Activated T-cell treated with anti-CD3 and anti-CD28 coated beads, Interleukin-2, amount 50 U/mL, for 72 hours (primary cell): ENCODE measurements around the gene TOM1L2. TPM values are rescaled to one million over a fixed set of nuclear protein-coding genes. Genes with fewer than 3 reads are reported as not detected.

Experiments used
- ATAC-seq, 2 donors: fragments of 150-1000 bp; cut with Tn5 transposase; replicated peaks in 1 of 2; 2 replicates each; pipeline ENCODE4 v1.10.0; 2021; ENCODE audit warnings: moderate library complexity in 2 of 2, mild to moderate bottlenecking in 1 of 2
- DNase-seq, 2 donors: peaks; one replicate each; pipeline ENCODE4 v3.0.0; 2021 to 2022; ENCODE audit warnings: mixed read lengths in 1 of 2
- H3K27ac Mint-ChIP-seq: one replicate; pipeline ENCODE4 v1.8.0; 2022; ENCODE audit warnings: mild to moderate bottlenecking, moderate library complexity, mixed read lengths
- H3K27me3 Mint-ChIP-seq: one replicate; pipeline ENCODE4 v1.8.0; 2022; ENCODE audit warnings: low read depth, mixed read lengths
- H3K36me3 Mint-ChIP-seq, 2 donors: one replicate each; pipeline ENCODE4 v1.8.0; 2022; ENCODE audit warnings: mixed read lengths in 2 of 2, mild to moderate bottlenecking in 1 of 2; ENCODE audit not compliant: insufficient read depth in 2 of 2
- H3K4me1 Mint-ChIP-seq: one replicate; pipeline ENCODE4 v1.8.0; 2022; ENCODE audit warnings: low read depth, mixed read lengths
- H3K4me3 Mint-ChIP-seq, 2 donors: one replicate each; pipeline ENCODE4 v1.8.0; 2022; ENCODE audit warnings: mild to moderate bottlenecking in 2 of 2, mixed read lengths in 2 of 2, moderate library complexity in 2 of 2
- H3K9me3 Mint-ChIP-seq, 2 donors: one replicate each; pipeline ENCODE4 v1.8.0; 2022; ENCODE audit warnings: mixed read lengths in 2 of 2
- total RNA-seq, 2 donors: library from RNA; stranded (reverse); gene quantifications; one replicate each; pipeline ENCODE4 v1.2.3, GENCODE V29; 2022

Gene TOM1L2
- total RNA-seq, 2 donors from 2014 or later = 23.7 to 26.9 TPM

DNA sequence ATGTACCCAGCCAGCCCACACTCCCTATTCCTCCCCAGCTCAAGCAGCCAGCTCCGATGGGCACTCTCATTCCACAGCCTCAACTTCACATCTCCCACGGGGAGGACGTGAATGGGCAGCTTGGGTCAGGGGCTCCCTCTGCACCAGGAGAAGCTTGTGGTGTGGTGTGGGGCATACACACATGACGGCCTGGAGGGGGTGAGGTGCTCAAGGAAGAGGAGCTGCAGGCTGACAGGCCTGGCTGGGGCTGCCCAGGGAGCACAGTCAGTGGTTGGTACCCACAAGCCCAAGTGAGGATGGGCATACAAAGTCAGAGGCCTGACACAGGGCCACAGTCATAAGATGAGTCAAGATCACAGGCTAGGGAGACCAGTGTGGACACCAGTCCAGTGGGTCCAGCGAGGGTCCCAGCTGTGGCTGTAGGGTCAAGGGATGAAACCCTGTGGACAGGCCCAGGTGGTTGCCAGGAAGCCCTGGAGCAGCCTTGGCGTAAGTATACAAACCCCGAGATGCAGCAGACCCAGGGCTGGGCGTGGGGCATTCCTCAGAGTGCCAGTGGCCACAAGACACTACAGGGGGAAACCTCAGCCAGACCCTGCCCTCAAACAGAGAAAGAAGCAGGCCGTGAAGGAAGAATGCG lies 4.9 kb upstream of the TOM1L2 start:
- H3K36me3 Mint-ChIP-seq = peaks cover 0 to 2% of the 10 kb centered on the region in 2 donors
- DNase-seq (no peak), ATAC-seq (no peak)
- no peaks in the 10 kb centered on the region for H3K9me3 Mint-ChIP-seq
- peaks cover 11% of the 10 kb centered on the region for H3K4me1 Mint-ChIP-seq
- no peak overlapping the region for H3K27ac Mint-ChIP-seq
- no peak overlapping the region for H3K4me3 Mint-ChIP-seq
- H3K27me3 Mint-ChIP-seq = no peaks in the 10 kb centered on the region

DNA sequence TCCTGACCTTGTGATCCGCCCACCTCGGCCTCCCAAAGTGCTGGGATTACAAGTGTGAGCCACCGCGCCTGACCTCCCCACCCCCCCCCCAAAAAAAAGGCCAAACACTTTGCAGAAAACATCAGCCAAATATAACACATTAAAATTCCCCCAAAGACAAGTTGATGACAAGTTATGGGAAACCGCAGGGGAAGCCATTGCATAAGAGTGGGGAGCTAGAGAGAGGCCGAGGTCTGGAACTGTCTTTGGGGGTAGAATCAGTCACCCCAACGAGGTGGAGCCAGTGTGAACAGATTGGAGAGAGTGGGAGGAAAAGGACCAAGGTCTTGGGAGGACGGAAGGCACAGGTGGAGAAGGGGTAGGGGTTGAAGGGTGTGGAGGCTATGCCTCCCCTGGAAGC lies 3.2 kb upstream of the TOM1L2 start:
- H3K4me3 Mint-ChIP-seq = no peak overlapping the region
- no peak for DNase-seq
- no peaks in the 10 kb centered on the region for H3K9me3 Mint-ChIP-seq
- peaks cover 0 to 2% of the 10 kb centered on the region in 2 donors for H3K36me3 Mint-ChIP-seq
- H3K4me1 Mint-ChIP-seq = peaks cover 21% of the 10 kb centered on the region
- ATAC-seq = no peak
- H3K27me3 Mint-ChIP-seq = no peaks in the 10 kb centered on the region
- no peak overlapping the region for H3K27ac Mint-ChIP-seq

DNA sequence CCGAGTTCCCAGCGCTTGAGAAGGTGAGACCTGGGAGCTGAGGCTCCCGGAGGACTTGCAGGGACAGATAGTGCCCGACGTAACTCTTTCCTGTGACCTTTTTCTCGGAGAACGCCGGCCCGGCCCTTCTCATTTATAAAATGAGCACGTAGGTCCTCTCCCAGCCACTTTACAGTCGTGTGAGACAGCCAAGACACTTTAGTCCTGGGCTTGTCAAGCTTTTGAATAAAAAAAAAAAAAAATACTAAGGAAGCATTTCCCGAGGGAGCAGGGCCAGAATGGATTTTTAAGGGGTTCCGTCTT lies 703 bp upstream of the TOM1L2 start:
- DNase-seq (no peak), ATAC-seq (no peak)
- Mint-ChIP-seq H3K27ac (peak overlapping the region; percentile 78), H3K36me3 (peaks cover 0 to 2% of the 10 kb centered on the region in 2 donors), H3K4me1 (peaks cover 44% of the 10 kb centered on the region), H3K27me3 (no peaks in the 10 kb centered on the region), H3K4me3 (peak overlapping the region; percentile 91 to 93), H3K9me3 (no peaks in the 10 kb centered on the region)

DNA sequence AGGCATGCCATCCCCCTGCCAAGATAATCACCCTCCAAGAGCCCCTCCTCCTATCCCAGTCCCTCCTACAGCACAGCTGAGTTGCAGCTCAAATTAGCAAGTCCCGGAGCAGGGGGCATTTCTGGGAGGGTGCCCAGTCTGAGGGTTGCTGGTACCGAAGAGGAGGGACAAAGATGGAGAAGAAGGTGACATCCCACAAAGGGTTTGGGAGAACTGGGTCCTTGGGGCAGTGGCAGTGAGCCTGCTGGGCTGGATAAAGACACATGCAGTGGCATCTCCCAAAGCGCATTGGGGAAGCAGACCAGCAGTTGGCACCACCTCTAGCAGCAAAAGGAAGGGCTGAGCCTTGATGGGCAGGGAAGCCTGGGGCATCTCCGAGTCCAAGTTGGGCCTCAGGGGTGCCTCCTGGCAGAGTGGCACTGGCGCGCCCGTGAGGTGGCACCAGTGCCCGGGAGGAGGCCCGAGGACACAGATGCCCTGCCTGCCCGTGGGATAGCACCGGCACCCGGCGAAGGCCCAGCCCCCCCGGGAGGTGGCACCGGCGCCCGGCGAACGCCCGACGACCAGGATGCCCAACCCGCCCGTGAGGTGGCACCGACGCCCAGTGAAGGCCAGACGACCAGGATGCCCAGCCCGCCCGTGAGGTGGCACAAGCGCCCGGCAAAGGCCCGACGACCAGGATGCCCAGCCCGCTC lies 622 bp downstream of the TOM1L2 start:
- peak overlapping the region; percentile 61 for H3K27ac Mint-ChIP-seq
- DNase-seq (no peak), ATAC-seq (no peak)
- no peaks in the 10 kb centered on the region for H3K9me3 Mint-ChIP-seq
- no peaks in the 10 kb centered on the region for H3K27me3 Mint-ChIP-seq
- H3K4me1 Mint-ChIP-seq = peaks cover 57% of the 10 kb centered on the region
- peak overlapping the region; percentile 91 to 93 for H3K4me3 Mint-ChIP-seq
- peaks cover 0 to 2% of the 10 kb centered on the region in 2 donors for H3K36me3 Mint-ChIP-seq

DNA sequence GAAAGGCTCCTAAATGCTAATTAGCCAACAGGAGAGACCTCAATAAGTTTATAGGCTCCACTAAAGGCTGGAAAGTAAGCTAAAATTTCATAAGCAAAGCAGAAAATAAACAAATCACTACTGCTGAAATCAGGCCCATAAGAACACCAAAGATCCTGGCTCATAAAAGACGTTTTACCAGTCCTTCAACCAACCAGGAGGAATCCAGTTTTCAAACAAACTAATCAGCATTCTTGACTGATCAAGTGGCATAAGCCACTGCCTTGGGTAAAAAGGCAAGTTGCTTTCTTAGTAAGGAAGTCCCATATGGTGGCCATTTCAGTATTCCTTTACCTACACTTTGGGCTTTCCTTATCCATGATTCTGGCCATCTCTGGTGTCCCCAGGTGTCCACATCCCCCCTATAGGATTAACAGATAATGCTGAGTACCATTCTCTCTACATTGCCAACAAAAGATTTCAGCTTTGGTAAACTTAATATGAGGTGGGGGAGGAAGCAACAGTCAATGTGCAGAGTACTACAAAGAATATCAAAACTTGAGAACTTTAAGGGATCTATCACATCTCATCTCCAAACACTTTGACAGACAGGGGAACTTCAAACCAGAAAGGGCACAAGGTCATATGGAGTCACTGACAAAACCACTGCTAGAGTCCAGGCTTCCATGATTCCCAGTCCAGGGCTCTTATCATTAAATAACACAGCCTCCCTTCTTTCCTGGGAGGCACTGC lies 1.3 kb downstream of the TOM1L2 start:
- H3K4me1 Mint-ChIP-seq = peaks cover 64% of the 10 kb centered on the region
- ATAC-seq (no peak), DNase-seq (no peak)
- H3K27me3 Mint-ChIP-seq = no peaks in the 10 kb centered on the region
- no peaks in the 10 kb centered on the region for H3K9me3 Mint-ChIP-seq
- H3K36me3 Mint-ChIP-seq = peaks cover 0 to 2% of the 10 kb centered on the region in 2 donors
- peak overlapping the region; percentile 74 to 93 for H3K4me3 Mint-ChIP-seq
- no peak overlapping the region for H3K27ac Mint-ChIP-seq

DNA sequence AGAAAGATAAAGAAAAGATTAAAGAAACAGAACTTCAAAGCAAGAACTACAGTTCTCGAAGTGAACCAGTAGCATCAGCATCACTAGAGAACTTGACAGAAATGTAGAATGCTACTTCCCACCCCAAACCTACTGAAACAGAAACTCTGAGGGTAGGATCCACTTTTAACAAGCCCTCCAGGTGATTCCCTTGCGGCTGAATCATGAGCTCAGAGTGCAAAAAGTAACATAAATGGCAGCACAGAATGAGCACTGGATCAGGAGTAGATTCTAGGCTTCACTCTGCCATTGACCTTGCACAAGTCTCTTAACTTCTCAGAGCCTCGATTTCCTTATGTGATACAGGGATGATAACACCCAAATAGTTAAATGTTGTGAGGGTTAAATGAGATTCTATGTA lies 5.8 kb downstream of the TOM1L2 start:
- H3K9me3 Mint-ChIP-seq = no peaks in the 10 kb centered on the region
- peak overlapping the region; percentile 51 for H3K27ac Mint-ChIP-seq
- ATAC-seq (peak; percentile 95 to 97), DNase-seq (peak; percentile 30 to 42)
- peak overlapping the region; percentile 52 to 80 for H3K4me3 Mint-ChIP-seq
- no peaks in the 10 kb centered on the region for H3K27me3 Mint-ChIP-seq
- peaks cover 74% of the 10 kb centered on the region for H3K4me1 Mint-ChIP-seq
- H3K36me3 Mint-ChIP-seq = no peaks in the 10 kb centered on the region

DNA sequence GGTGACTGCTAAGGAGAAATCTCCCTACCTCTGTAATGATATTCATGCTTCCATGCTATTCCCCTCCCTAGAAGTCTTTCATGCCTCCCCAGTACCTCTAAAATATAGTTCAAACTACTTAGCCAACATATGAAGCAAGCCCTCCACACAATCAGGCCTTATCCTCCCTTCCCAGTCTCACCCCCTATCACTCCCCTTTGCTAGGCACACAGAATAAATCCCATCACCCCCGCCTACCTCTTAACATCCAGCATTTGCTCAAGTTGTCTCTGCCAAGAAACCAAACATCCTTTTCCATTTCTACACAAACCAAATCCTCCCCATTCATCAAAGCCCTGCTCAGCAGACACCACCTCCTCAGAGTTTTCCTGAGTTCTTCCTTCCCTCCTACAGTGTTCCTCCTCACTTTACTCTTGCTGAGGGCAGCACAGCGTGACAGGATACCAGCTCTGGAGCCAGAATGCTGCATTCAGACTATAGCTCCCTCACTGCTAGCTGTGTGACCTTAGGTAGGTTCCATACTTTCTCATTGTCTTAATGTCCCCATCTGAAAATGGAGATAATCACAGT lies 7.0 kb downstream of the TOM1L2 start:
- peaks cover 74% of the 10 kb centered on the region for H3K4me1 Mint-ChIP-seq

DNA sequence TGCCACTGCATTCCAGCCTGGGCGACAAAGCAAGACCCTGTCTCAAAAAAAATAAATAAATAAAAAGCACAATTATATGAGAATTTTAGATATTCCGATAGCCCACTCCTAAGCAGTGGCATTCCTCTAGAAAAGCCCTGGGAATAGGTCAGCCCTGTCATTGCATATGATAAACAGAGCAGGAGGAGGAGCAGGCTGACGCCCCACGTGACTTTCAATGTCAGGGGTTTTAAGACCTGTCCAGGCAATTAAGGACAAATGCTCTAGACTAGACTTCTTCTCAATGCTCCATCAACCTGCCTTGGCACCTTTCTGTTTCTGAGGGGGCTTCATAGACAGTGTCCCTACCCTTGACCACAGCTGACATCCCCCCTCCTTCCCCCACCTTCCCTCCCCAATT lies 7.5 kb downstream of the TOM1L2 start:
- Mint-ChIP-seq H3K36me3 (no peaks in the 10 kb centered on the region), H3K4me1 (peaks cover 74% of the 10 kb centered on the region), H3K27ac (no peak overlapping the region), H3K4me3 (no peak overlapping the region), H3K27me3 (no peaks in the 10 kb centered on the region), H3K9me3 (no peaks in the 10 kb centered on the region)
- DNase-seq (no peak), ATAC-seq (no peak)

More for the DNA sequence above, 7.0 kb downstream of the TOM1L2 start:
- peak overlapping the region in 1 of 2 donors; percentile 11 for H3K4me3 Mint-ChIP-seq
- DNase-seq (no peak), ATAC-seq (no peak)
- H3K36me3 Mint-ChIP-seq = no peaks in the 10 kb centered on the region
- H3K27me3 Mint-ChIP-seq = no peaks in the 10 kb centered on the region
- H3K27ac Mint-ChIP-seq = no peak overlapping the region
- H3K9me3 Mint-ChIP-seq = no peaks in the 10 kb centered on the region

DNA sequence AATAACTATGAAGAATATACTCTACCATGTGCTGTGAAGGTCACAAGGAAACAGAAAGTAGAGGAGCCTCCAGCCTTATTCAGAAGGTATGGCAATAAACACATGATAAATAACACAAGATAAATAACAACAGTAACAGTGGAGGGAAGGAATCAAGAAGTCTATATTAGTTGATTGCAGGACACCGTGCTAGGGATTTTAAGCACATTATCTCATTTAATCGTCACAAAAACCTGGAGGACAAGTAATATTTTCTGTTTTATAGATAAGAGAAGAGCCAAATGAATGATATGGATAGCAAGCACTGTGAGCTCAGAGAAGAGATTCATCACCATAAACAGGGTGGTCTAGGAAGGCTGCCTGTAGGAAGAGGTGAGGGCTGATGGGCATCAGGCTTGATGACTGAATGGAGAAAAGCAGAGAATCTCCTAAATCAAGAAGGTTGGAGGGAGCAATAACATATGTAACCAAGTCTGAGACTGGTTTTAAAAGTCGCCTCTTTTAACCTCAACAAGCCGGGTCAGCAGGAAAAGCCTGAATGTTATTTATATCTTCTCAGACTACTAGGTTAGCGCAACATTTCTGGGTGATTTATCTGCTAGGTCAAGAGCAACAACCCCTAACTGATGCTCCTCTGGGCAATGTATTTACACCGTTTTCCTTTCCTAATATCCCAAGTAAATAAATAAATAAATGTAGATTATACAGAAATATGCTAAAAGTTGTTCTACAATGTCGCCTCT lies 8.3 kb downstream of the TOM1L2 start:
- Mint-ChIP-seq H3K27ac (peak overlapping the region; percentile 18), H3K4me3 (no peak overlapping the region), H3K9me3 (no peaks in the 10 kb centered on the region), H3K27me3 (no peaks in the 10 kb centered on the region), H3K36me3 (no peaks in the 10 kb centered on the region), H3K4me1 (peaks cover 74% of the 10 kb centered on the region)
- DNase-seq (no peak), ATAC-seq (no peak)

DNA sequence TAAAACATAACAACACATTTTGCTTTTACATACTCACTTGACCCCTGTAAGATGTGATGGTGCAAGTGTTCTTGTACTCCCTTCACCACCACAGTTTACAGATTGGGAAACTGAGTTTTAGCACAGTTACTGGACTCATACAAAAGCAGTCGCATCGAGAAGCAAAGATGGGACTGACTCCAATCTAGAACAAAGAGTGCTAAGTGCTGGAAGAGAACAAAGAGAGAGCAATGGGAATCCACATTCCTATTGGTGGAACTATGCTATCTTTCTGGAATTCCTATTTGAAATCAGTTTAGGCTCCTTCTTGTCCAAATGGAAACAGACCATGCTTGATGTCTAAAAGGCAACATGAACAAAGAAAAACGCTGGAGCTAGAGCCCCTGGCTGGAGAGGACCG lies 9.1 kb downstream of the TOM1L2 start:
- DNase-seq (no peak), ATAC-seq (no peak)
- Mint-ChIP-seq H3K27ac (no peak overlapping the region), H3K9me3 (no peaks in the 10 kb centered on the region), H3K36me3 (no peaks in the 10 kb centered on the region), H3K27me3 (no peaks in the 10 kb centered on the region), H3K4me3 (no peak overlapping the region), H3K4me1 (peaks cover 77% of the 10 kb centered on the region)

DNA sequence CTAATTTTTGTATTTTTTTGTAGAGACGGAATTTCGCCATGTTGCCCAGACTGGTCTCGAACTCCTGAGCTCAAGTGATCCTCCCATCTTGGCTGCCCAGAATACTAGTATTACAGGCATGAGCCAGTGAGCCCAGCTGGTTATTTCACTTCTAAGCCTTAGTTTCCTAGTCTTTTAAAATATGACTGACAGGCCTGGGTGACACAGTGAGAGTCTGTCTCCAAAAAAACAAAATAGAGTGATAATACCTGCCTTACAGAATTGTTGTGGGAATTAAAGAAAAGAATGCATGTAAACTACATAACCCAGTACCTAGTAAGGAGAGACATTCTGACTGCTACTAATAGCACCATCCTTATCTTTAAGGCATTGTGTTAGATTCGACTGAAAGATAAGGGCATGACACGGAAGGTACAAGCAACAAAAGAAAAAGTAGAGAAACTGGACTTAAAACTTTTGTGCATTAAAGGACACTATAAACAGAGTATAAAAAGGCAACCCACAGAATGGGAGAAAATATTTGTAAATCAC lies 11.6 kb downstream of the TOM1L2 start:
- Mint-ChIP-seq H3K4me3 (peak overlapping the region; percentile 82 to 92), H3K27ac (peak overlapping the region; percentile 98), H3K27me3 (no peaks in the 10 kb centered on the region), H3K4me1 (peaks cover 71% of the 10 kb centered on the region), H3K9me3 (no peaks in the 10 kb centered on the region), H3K36me3 (peaks cover 2 to 6% of the 10 kb centered on the region in 2 donors)
- ATAC-seq = no peak
- DNase-seq = no peak

DNA sequence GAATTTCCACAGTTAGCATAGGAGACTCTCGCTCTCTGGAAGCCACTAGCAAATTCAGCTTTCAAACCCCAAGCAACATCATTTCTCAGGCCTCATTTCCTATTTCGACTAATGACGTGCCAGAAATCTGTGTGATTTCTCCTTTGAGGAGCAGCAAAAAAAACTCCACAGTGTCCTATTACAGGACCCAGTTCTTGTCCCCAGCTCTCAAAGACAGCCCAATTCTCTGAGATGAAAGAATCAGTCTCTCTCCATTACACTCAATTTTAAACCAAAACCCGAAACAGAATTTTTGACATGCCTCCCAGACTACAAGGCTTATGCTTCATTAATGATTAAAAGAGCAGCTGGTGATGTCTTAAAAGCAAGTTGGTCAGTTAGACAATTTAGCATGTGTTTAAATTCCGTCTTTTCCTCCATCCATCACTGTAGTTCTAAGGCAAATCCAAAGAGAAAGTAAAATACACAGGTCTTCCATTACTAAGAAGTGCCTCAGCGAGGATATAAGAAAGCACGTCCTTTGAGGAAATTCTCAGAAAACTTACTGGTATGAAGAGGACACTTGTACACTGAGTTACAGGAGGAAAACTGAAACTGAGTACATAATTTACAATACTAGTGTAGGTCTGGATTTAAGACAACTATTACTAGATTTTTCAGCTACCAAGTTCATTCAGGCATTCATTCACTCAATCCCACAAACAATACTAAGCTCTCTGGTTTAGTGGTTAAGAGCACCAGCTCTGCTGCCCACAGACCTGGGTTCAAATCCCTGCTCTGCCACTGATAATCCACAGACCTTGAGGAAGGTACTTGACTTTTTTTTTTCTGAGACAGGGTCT lies 12.5 kb downstream of the TOM1L2 start:
- DNase-seq (peak; percentile 58 to 62), ATAC-seq (peak; percentile 35 to 50)
- peak overlapping the region; percentile 82 to 92 for H3K4me3 Mint-ChIP-seq
- no peaks in the 10 kb centered on the region for H3K9me3 Mint-ChIP-seq
- peaks cover 4 to 9% of the 10 kb centered on the region in 2 donors for H3K36me3 Mint-ChIP-seq
- peaks cover 71% of the 10 kb centered on the region for H3K4me1 Mint-ChIP-seq
- no peaks in the 10 kb centered on the region for H3K27me3 Mint-ChIP-seq
- H3K27ac Mint-ChIP-seq = peak overlapping the region; percentile 98
